HCT116 (cell line): Measurements from ENCODE around the gene MIA2.

ENCODE experiments used
- ELF1 ChIP-seq: IDR thresholded peaks from 2 replicates; pipeline ENCODE4 v1.6.1; 2012; ENCODE audit warnings: low read depth, borderline replicate concordance
- EZH2 ChIP-seq: fragments of 200-600 bp; sonication (generic); IDR thresholded peaks from 2 replicates; pipeline ENCODE4 v1.6.1; 2017; ENCODE audit warnings: antibody characterized with exemption, mixed run types
- POLR2A ChIP-seq: IDR thresholded peaks from 2 replicates; pipeline ENCODE4 v1.7.0; 2011; ENCODE audit warnings: borderline replicate concordance; ENCODE audit not compliant: insufficient read depth, insufficient read length; ENCODE audit errors: extremely low read depth
- POLR2AphosphoS5 ChIP-seq: IDR thresholded peaks from 2 replicates; pipeline ENCODE4 v1.6.1; 2011; ENCODE audit warnings: mild to moderate bottlenecking, low read depth, low read length, moderate library complexity
- RAD21 ChIP-seq: IDR thresholded peaks from 2 replicates; pipeline ENCODE4 v1.6.1; 2012; ENCODE audit warnings: low read depth, mild to moderate bottlenecking
- REST ChIP-seq: IDR thresholded peaks from 2 replicates; pipeline ENCODE4 v1.6.1; 2012; ENCODE audit warnings: low read depth
- YY1 ChIP-seq: IDR thresholded peaks from 2 replicates; pipeline ENCODE4 v1.6.1; 2011; ENCODE audit warnings: low read length, low read depth, moderate library complexity, mild to moderate bottlenecking; ENCODE audit not compliant: insufficient replicate concordance; ENCODE audit errors: extremely low read depth
- TF ChIP-seq, protein P1 (sequence below), 3 experiments: fragments of 200-600 bp in 1 of 3; sonication (generic) in 1 of 3; IDR thresholded peaks in 2 of 3; conservative IDR thresholded peaks in 1 of 3; 2 replicates each; pipeline ENCODE4 v1.5.1; 2012 to 2017; ENCODE audit warnings: low read depth in 2 of 3, low read length in 2 of 3, antibody characterized with exemption in 1 of 3, borderline replicate concordance in 1 of 3, control low read depth in 1 of 3, mild to moderate bottlenecking in 1 of 3, mixed read lengths in 1 of 3, mixed run types in 1 of 3, moderate library complexity in 1 of 3; ENCODE audit not compliant: insufficient read depth in 1 of 3

- no peak for TF ChIP-seq POLR2AphosphoS5
- TF ChIP-seq ELF1, result no peak
- TF ChIP-seq, protein P1, sequence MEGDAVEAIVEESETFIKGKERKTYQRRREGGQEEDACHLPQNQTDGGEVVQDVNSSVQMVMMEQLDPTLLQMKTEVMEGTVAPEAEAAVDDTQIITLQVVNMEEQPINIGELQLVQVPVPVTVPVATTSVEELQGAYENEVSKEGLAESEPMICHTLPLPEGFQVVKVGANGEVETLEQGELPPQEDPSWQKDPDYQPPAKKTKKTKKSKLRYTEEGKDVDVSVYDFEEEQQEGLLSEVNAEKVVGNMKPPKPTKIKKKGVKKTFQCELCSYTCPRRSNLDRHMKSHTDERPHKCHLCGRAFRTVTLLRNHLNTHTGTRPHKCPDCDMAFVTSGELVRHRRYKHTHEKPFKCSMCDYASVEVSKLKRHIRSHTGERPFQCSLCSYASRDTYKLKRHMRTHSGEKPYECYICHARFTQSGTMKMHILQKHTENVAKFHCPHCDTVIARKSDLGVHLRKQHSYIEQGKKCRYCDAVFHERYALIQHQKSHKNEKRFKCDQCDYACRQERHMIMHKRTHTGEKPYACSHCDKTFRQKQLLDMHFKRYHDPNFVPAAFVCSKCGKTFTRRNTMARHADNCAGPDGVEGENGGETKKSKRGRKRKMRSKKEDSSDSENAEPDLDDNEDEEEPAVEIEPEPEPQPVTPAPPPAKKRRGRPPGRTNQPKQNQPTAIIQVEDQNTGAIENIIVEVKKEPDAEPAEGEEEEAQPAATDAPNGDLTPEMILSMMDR (IDR thresholded peaks at IDR 0.05 in 2 of 3, conservative IDR thresholded peaks at IDR 0.05 in 1 of 3; ENCODE audit: borderline replicate concordance in 1 of 3, insufficient read depth in 1 of 3, low read depth in 2 of 3, low read length in 2 of 3), result no peak
- TF ChIP-seq YY1, result no peak
- TF ChIP-seq EZH2, result no peak
- no peak for TF ChIP-seq REST
- TF ChIP-seq POLR2A, result no peak
- no peak for TF ChIP-seq RAD21
Measured at GRCh38 chr14:39228509-39229221, 5.0 kb upstream of the MIA2 start.
